Duodenal mucosa (tissue), 2 donors: ENCODE data around the gene TSEN15.
A peak's percentile ranks its signal among the peaks of the same experiment; 100 is the strongest.

Source experiments
- H3K27ac ChIP-seq: one replicate; pipeline ENCODE4 v1.7.0; 2013; ENCODE audit warnings: low read depth, low read length
- H3K27me3 ChIP-seq, 2 donors: one replicate each; pipeline ENCODE4 v1.7.0; 2013; ENCODE audit warnings: low read length in 2 of 2, control low read depth in 1 of 2; ENCODE audit not compliant: insufficient read depth in 2 of 2, control insufficient read depth in 1 of 2
- H3K36me3 ChIP-seq, 2 donors: one replicate each; pipeline ENCODE4 v1.7.0; 2013; ENCODE audit warnings: low read length in 2 of 2, control low read depth in 1 of 2; ENCODE audit not compliant: insufficient read depth in 2 of 2, control insufficient read depth in 1 of 2
- H3K4me1 ChIP-seq, 2 donors: one replicate each; pipeline ENCODE4 v1.7.0; 2013; ENCODE audit warnings: low read length in 2 of 2, control low read depth in 1 of 2; ENCODE audit not compliant: insufficient read depth in 2 of 2, control insufficient read depth in 1 of 2
- H3K4me3 ChIP-seq, 2 donors: one replicate each; pipeline ENCODE4 v1.7.0; 2013; ENCODE audit warnings: low read length in 2 of 2, low read depth in 1 of 2
- H3K9ac ChIP-seq, 2 donors: one replicate each; pipeline ENCODE4 v1.7.0; 2013; ENCODE audit warnings: low read length in 2 of 2, low read depth in 1 of 2
- H3K9me3 ChIP-seq, 2 donors: one replicate each; pipeline ENCODE4 v1.7.0; 2013; ENCODE audit warnings: low read length in 2 of 2, control low read depth in 1 of 2; ENCODE audit not compliant: control insufficient read depth in 1 of 2

The TSEN15 gene

DNA sequence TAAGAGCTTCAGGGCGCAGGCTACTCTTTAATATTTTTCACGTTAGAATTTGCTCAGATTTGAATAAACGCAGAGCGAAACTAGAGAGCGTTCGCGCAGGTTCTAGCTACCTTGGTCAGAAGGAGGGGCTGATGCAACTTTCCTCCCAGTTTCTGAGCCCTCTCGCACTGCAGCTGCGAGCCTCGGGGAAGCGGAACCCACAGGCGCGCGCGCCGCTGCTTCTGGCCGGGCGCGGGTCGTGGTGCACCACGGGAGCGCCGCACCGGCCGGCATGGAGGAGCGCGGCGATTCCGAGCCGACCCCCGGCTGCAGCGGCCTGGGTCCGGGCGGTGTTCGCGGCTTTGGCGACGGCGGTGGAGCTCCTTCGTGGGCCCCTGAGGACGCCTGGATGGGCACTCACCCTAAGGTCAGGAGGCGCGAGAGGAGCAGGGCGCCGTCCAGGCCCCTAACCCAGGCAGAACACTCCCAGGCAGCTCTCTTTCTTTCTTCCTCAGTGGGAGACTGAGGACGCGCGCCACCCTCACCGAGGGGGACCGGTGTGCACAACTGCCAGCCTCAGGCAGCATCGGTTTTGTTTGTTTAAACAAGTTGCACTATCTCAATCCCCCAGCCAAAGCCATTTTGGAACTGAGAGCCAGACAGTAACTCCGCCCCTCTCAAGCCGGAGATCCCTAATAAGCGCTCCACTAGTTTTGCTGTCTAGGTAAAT lies at the start of gene TSEN15:
Gene TSEN15 (plus strand): TSS at position 246 of the 709 bp plus-strand sequence. CDS start 26 bp downstream, at position 272.
- Histone ChIP-seq H3K27me3 (peaks cover 0 to 4% of the 10 kb centered on the region in 2 donors), H3K9me3 (no peaks in the 10 kb centered on the region), H3K27ac (peak within 1 kb of the TSS; percentile 66), H3K36me3 (peaks cover 0 to 6% of the 10 kb centered on the region in 2 donors), H3K9ac (peak within 1 kb of the TSS; percentile 61 to 86), H3K4me3 (peak within 1 kb of the TSS; percentile 93 to 97), H3K4me1 (peaks cover 14 to 21% of the 10 kb centered on the region in 2 donors)

DNA sequence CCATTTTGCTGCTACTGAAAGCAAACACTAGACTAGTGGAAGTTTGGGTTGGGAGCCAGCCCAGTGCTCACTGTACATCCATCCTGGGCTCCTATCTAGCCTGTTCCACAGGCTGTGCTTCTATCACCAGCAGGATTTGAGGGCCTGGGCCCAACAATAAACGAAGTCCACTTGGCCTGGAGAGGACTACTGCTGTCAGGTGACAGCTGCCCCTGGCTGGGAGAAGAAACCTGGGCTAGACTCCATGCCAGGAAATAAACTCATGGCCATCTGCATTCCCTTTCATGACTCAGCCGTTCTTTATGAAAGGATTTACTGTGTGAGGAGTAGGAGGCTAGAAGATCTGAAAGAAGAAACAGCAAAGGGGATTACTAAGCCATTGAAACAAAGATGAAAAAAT lies 49.5 kb upstream of the TSEN15 start:
- Histone ChIP-seq H3K9me3 (no peaks in the 10 kb centered on the region), H3K4me3 (no peak overlapping the region), H3K9ac (no peak overlapping the region), H3K27ac (no peak overlapping the region), H3K36me3 (no peaks in the 10 kb centered on the region), H3K27me3 (no peaks in the 10 kb centered on the region), H3K4me1 (no peaks in the 10 kb centered on the region)

DNA sequence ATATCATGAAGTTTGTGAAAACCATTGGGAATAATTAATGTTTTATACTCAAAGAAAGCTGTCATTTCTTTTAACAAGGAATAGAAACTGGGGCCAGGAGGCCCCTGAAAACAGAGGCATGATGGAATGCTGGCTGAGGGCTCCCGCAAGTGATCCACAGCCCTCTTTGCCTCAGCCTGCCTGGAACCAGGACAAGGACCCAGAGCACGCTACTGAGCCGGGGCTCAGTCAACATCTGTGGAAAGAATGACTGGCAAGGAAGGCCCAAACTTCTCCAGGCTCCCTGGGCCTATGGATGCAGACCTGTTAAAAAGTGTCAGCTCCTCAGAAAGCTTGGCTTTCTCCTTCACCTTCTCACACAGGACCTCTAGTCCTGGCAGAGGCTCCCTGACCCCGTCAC lies 46.6 kb upstream of the TSEN15 start:
- Histone ChIP-seq H3K36me3 (no peaks in the 10 kb centered on the region), H3K27ac (no peak overlapping the region), H3K27me3 (no peaks in the 10 kb centered on the region), H3K9me3 (no peaks in the 10 kb centered on the region), H3K9ac (no peak overlapping the region), H3K4me3 (no peak overlapping the region), H3K4me1 (no peaks in the 10 kb centered on the region)

DNA sequence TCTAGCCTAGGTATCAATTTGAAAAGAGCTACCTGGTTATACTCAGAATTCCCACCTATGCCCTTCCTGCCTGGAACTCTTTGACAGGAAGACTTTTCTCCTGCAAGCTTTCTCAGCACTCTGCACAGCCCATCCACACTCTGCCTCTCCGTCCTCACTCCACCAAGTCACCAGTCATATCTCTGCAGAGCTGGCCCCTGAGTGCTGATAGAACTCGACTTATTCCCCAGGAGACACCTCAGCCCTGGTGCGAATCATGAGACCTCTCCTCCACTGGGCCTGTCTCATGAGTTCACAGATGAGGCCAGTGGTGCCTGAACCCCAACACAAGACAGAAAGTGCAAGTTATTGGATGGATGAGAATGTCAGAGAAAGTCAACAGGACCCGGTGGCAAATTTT lies 46.0 kb upstream of the TSEN15 start:
- H3K27ac ChIP-seq: no peak overlapping the region
- H3K4me3 ChIP-seq: no peak overlapping the region
- H3K36me3 ChIP-seq: no peaks in the 10 kb centered on the region
- H3K4me1 ChIP-seq: no peaks in the 10 kb centered on the region
- no peaks in the 10 kb centered on the region for H3K27me3 ChIP-seq
- no peaks in the 10 kb centered on the region for H3K9me3 ChIP-seq
- no peak overlapping the region for H3K9ac ChIP-seq

DNA sequence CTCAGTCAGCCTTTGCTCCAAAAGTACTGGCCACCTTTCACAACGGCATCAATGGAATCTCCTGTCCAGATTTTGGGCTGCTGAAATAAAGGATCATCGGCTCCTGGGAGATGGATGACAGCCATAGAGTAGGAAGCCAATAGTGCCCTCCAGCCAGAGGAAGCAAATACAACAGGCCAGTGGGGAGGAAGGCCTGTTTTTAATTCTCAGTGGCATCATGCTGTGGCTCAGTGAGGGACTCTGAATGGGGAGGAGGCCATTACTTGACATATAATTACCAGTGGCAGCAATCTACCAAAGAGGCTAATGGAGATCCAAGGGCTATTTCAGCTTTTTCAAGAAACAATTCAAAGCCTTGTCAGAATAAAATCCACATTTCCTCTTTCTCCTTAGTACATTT lies 40.7 kb upstream of the TSEN15 start:
- Histone ChIP-seq H3K9me3 (no peaks in the 10 kb centered on the region), H3K27me3 (no peaks in the 10 kb centered on the region), H3K4me1 (no peaks in the 10 kb centered on the region), H3K4me3 (no peak overlapping the region), H3K36me3 (no peaks in the 10 kb centered on the region), H3K27ac (no peak overlapping the region), H3K9ac (no peak overlapping the region)

DNA sequence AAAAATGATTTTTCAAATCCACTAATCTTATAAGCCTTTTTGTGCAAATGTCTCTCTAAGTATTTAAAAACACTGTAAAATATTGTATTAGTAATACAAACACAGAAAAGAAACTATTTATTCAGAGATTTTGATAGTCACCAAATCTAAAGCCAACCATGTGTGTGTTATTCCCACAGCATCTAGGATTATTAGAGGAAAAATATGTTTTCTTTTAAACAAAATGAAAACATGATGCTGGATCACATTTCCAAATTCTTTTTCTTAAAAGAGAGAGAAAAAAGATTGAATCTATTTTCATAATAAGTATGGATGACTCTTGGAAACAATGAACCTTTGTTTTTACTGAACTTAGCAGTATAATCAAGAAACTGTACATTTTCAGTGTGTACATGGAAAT lies 39.3 kb upstream of the TSEN15 start:
- Histone ChIP-seq H3K27me3 (no peaks in the 10 kb centered on the region), H3K9ac (no peak overlapping the region), H3K4me3 (no peak overlapping the region), H3K4me1 (no peaks in the 10 kb centered on the region), H3K36me3 (no peaks in the 10 kb centered on the region), H3K27ac (no peak overlapping the region), H3K9me3 (no peaks in the 10 kb centered on the region)

DNA sequence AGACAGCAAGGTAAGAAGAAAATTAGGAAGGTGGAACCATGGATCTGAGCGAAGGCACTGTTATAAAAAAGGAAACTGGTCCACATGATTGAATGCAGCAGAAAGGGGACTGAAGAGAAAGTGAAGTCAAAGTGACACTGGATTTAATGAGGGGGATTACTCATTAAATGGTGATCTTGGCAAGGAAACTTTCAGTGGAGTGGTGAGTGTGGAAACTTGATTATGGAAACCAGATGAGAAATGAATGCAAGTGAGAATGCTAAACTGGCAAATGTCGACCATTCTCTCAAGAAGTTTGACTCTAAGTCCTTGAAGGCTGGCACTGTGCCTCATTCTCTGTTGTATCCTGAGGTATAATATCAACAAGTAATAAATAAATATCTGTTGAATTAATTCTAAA lies 37.3 kb upstream of the TSEN15 start:
- H3K27me3 ChIP-seq: no peaks in the 10 kb centered on the region
- no peak overlapping the region for H3K4me3 ChIP-seq
- H3K9ac ChIP-seq: no peak overlapping the region
- H3K27ac ChIP-seq: no peak overlapping the region
- H3K9me3 ChIP-seq: no peaks in the 10 kb centered on the region
- no peaks in the 10 kb centered on the region for H3K4me1 ChIP-seq
- H3K36me3 ChIP-seq: no peaks in the 10 kb centered on the region

DNA sequence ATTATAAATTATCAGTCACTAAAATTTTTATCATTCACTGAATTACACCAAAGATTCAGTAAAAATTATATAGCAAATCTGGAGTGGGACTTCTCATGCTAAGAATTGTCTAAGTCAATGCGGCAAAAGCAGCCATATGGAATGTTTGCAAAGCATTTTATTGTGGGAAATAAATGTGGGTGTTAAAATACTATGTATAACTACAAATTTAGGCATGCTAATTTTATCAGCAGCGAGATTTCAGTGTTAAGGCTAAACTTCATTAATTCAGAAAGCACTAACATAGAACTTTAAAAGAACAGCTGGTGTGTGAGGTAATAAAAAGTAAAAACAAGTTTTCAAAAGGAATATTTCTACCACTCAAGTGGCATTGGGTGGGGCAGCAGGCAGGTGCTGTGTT lies 35.4 kb upstream of the TSEN15 start:
- H3K4me1 ChIP-seq: no peaks in the 10 kb centered on the region
- no peak overlapping the region for H3K9ac ChIP-seq
- no peak overlapping the region for H3K4me3 ChIP-seq
- no peaks in the 10 kb centered on the region for H3K27me3 ChIP-seq
- no peak overlapping the region for H3K27ac ChIP-seq
- H3K9me3 ChIP-seq: no peaks in the 10 kb centered on the region
- no peaks in the 10 kb centered on the region for H3K36me3 ChIP-seq

DNA sequence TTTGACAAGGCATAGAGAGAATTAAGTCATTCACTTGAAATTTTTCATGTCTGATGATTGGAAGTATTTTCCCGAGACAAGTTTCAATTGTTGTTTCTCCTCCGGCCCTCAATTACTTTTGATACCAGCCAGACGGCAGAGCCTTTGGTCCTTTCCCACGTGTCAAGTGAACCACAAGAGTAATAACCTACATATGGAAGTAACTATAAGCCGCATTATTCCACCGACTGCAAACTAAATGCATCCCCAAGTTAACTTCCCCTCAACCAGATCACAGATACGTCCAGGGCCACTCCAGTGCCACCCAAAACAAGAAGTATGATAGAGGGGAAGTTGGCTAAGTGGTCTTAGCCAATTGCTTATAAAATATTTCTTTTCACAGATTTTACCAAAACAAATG lies 34.2 kb upstream of the TSEN15 start:
- H3K9ac ChIP-seq: no peak overlapping the region
- H3K4me3 ChIP-seq: no peak overlapping the region
- no peaks in the 10 kb centered on the region for H3K4me1 ChIP-seq
- H3K27me3 ChIP-seq: no peaks in the 10 kb centered on the region
- H3K27ac ChIP-seq: no peak overlapping the region
- no peaks in the 10 kb centered on the region for H3K9me3 ChIP-seq
- no peaks in the 10 kb centered on the region for H3K36me3 ChIP-seq

DNA sequence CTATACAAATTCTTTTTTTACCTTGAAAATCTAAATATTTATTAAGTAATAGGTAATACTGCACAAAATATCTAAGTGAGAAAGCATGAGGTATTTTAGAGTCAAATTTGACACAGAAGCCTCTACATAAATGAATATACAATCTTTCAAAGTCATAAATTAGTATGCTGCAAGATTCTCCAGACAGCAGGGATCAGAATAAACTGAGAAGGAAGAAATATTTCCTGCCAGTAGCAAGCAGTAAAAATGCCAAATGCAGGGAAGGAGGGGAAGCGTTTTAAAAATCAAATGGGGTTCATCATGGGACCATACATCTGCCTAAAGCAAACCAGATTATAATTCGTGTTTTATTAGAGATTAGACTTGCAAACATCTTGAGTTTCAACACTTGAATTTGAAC lies 32.9 kb upstream of the TSEN15 start:
- H3K9me3 ChIP-seq: no peaks in the 10 kb centered on the region
- H3K4me1 ChIP-seq: no peaks in the 10 kb centered on the region
- H3K27me3 ChIP-seq: no peaks in the 10 kb centered on the region
- H3K9ac ChIP-seq: no peak overlapping the region
- H3K27ac ChIP-seq: no peak overlapping the region
- H3K36me3 ChIP-seq: no peaks in the 10 kb centered on the region
- no peak overlapping the region for H3K4me3 ChIP-seq

DNA sequence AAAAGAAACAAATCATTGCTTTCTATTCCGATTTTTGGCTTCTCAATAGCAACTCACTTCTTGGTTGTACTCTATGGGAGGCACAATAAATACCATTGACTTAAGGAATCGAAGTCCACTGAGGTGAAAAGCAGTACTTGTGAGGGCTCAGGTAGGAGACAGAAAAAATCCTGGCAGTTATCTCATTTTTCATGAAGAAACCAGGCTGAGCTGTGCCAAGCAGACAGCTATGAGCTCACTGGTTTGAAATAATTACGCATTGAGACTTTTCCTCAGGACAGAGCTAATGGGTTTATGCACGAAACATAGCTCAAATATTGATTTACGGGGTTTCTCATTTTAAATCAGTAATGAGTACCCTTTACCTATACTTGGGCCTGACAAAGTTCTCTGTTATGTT lies 32.5 kb upstream of the TSEN15 start:
- Histone ChIP-seq H3K36me3 (no peaks in the 10 kb centered on the region), H3K4me3 (no peak overlapping the region), H3K4me1 (no peaks in the 10 kb centered on the region), H3K9me3 (no peaks in the 10 kb centered on the region), H3K27me3 (no peaks in the 10 kb centered on the region), H3K9ac (no peak overlapping the region), H3K27ac (no peak overlapping the region)
